HUES64 (cell line): Measurements from ENCODE around the gene NEB.

Experiments
- H3K27ac ChIP-seq: 2 replicates; pipeline ENCODE4 v1.7.0; 2013; ENCODE audit warnings: low read depth, low read length, inconsistent platforms
- H3K27me3 ChIP-seq: 2 replicates; pipeline ENCODE4 v1.6.1; 2013; ENCODE audit warnings: mild to moderate bottlenecking, low read length; ENCODE audit not compliant: insufficient read depth
- H3K36me3 ChIP-seq: 2 replicates; pipeline ENCODE4 v1.6.1; 2013; ENCODE audit warnings: mild to moderate bottlenecking, low read length; ENCODE audit not compliant: insufficient read depth
- H3K4me1 ChIP-seq: 2 replicates; pipeline ENCODE4 v1.6.1; 2013; ENCODE audit warnings: mild to moderate bottlenecking, low read length, moderate library complexity; ENCODE audit not compliant: insufficient read depth
- H3K4me3 ChIP-seq: 2 replicates; pipeline ENCODE4 v1.5.1; 2013; ENCODE audit warnings: mild to moderate bottlenecking, low read length, moderate library complexity
- H3K9ac ChIP-seq: 2 replicates; pipeline ENCODE4 v1.6.1; 2013; ENCODE audit warnings: mild to moderate bottlenecking, low read depth, low read length
- H3K9me3 ChIP-seq: 2 replicates; pipeline ENCODE4 v1.6.1; 2013; ENCODE audit warnings: low read depth, low read length; ENCODE audit not compliant: insufficient read depth
- WGBS: fragments of 150-250, 120-280 bp; methylation state at CpG from one replicate; pipeline ENCODE4 v1.1.7; 2013; ENCODE audit warnings: missing lambda C conversion rate; 5-methylcytosine and 5-hydroxymethylcytosine counted together

The NEB gene

GRCh38 chr2:151630372-151630771 is 103.9 kb downstream of the NEB start:
- 86% methylated on average over 1 of the region's 1 CpG for WGBS
- H3K4me1 ChIP-seq: no peaks in the 10 kb centered on the region
- peaks cover 6% of the 10 kb centered on the region; the same call in 1 of the 2 replicates for H3K9me3 ChIP-seq
- H3K27ac ChIP-seq: no peak overlapping the region
- no peaks in the 10 kb centered on the region for H3K36me3 ChIP-seq
- no peak overlapping the region for H3K4me3 ChIP-seq
- no peak overlapping the region for H3K9ac ChIP-seq
- no peaks in the 10 kb centered on the region for H3K27me3 ChIP-seq

- Histone ChIP-seq H3K9me3 (no peaks in the 10 kb centered on the region), H3K4me1 (no peaks in the 10 kb centered on the region), H3K36me3 (no peaks in the 10 kb centered on the region), H3K9ac (no peak overlapping the region), H3K27ac (no peak overlapping the region), H3K27me3 (no peaks in the 10 kb centered on the region), H3K4me3 (no peak overlapping the region)
- 94% methylated on average over 6 of the region's 6 CpGs for WGBS
These were observed 106.9 kb downstream of the NEB start for GRCh38 chr2:151627353-151627752.

GRCh38 chr2:151624271-151624670 is 110.0 kb downstream of the NEB start:
- no peak overlapping the region for H3K9ac ChIP-seq
- H3K27ac ChIP-seq: no peak overlapping the region
- H3K9me3 ChIP-seq: no peaks in the 10 kb centered on the region
- H3K4me3 ChIP-seq: no peak overlapping the region
- no peaks in the 10 kb centered on the region for H3K27me3 ChIP-seq
- no peaks in the 10 kb centered on the region for H3K4me1 ChIP-seq
- no peaks in the 10 kb centered on the region for H3K36me3 ChIP-seq

GRCh38 chr2:151623631-151624030 is 110.6 kb downstream of the NEB start:
- no peaks in the 10 kb centered on the region for H3K36me3 ChIP-seq
- H3K9ac ChIP-seq: no peak overlapping the region
- no peak overlapping the region for H3K27ac ChIP-seq
- H3K9me3 ChIP-seq: no peaks in the 10 kb centered on the region
- no peaks in the 10 kb centered on the region for H3K27me3 ChIP-seq
- no peak overlapping the region for H3K4me3 ChIP-seq
- no peaks in the 10 kb centered on the region for H3K4me1 ChIP-seq

GRCh38 chr2:151620761-151621160 is 113.5 kb downstream of the NEB start:
- H3K36me3 ChIP-seq: no peaks in the 10 kb centered on the region
- no peak overlapping the region for H3K9ac ChIP-seq
- no peak overlapping the region for H3K27ac ChIP-seq
- no peak overlapping the region for H3K4me3 ChIP-seq
- no peaks in the 10 kb centered on the region for H3K4me1 ChIP-seq
- 82% methylated on average over 2 of the region's 3 CpGs for WGBS
- no peaks in the 10 kb centered on the region for H3K27me3 ChIP-seq
- no peaks in the 10 kb centered on the region for H3K9me3 ChIP-seq

GRCh38 chr2:151619337-151619989 is 114.8 kb downstream of the NEB start:
- Histone ChIP-seq H3K4me3 (no peak overlapping the region), H3K9me3 (no peaks in the 10 kb centered on the region), H3K36me3 (no peaks in the 10 kb centered on the region), H3K27ac (no peak overlapping the region), H3K27me3 (no peaks in the 10 kb centered on the region), H3K4me1 (no peaks in the 10 kb centered on the region), H3K9ac (no peak overlapping the region)
- WGBS: 92% methylated on average over 12 of the region's 13 CpGs

GRCh38 chr2:151616760-151617339 is 117.4 kb downstream of the NEB start:
- no peak overlapping the region for H3K27ac ChIP-seq
- no peaks in the 10 kb centered on the region for H3K4me1 ChIP-seq
- WGBS: 82% methylated on average over 2 of the region's 2 CpGs
- no peaks in the 10 kb centered on the region for H3K36me3 ChIP-seq
- no peaks in the 10 kb centered on the region for H3K9me3 ChIP-seq
- no peak overlapping the region for H3K4me3 ChIP-seq
- no peaks in the 10 kb centered on the region for H3K27me3 ChIP-seq
- H3K9ac ChIP-seq: no peak overlapping the region

- Histone ChIP-seq H3K4me3 (no peak overlapping the region), H3K9ac (no peak overlapping the region), H3K27ac (no peak overlapping the region), H3K36me3 (no peaks in the 10 kb centered on the region), H3K4me1 (no peaks in the 10 kb centered on the region), H3K27me3 (no peaks in the 10 kb centered on the region), H3K9me3 (no peaks in the 10 kb centered on the region)
- WGBS: 93% methylated on average over 3 of the region's 3 CpGs
These were observed 119.5 kb downstream of the NEB start for GRCh38 chr2:151614606-151615306.

- WGBS: 94% methylated on average over 5 of the region's 5 CpGs
These were observed 120.1 kb downstream of the NEB start for GRCh38 chr2:151614159-151614558.

GRCh38 chr2:151611351-151611750 is 122.9 kb downstream of the NEB start:
- Histone ChIP-seq H3K36me3 (no peaks in the 10 kb centered on the region), H3K27me3 (no peaks in the 10 kb centered on the region), H3K4me1 (no peaks in the 10 kb centered on the region), H3K9me3 (no peaks in the 10 kb centered on the region), H3K27ac (no peak overlapping the region), H3K9ac (no peak overlapping the region), H3K4me3 (no peak overlapping the region)
- WGBS: 60% methylated on average over 1 of the region's 1 CpG

More at GRCh38 chr2:151614159-151614558, 120.1 kb downstream of the NEB start:
- H3K9me3 ChIP-seq: no peaks in the 10 kb centered on the region
- no peaks in the 10 kb centered on the region for H3K36me3 ChIP-seq
- no peaks in the 10 kb centered on the region for H3K4me1 ChIP-seq
- H3K27ac ChIP-seq: no peak overlapping the region
- no peaks in the 10 kb centered on the region for H3K27me3 ChIP-seq
- H3K4me3 ChIP-seq: no peak overlapping the region
- no peak overlapping the region for H3K9ac ChIP-seq

GRCh38 chr2:151610310-151610709 is 124.0 kb downstream of the NEB start:
- Histone ChIP-seq H3K9ac (no peak overlapping the region), H3K36me3 (no peaks in the 10 kb centered on the region), H3K27me3 (no peaks in the 10 kb centered on the region), H3K27ac (no peak overlapping the region), H3K4me1 (no peaks in the 10 kb centered on the region), H3K9me3 (no peaks in the 10 kb centered on the region), H3K4me3 (no peak overlapping the region)
- 98% methylated on average over 4 of the region's 4 CpGs for WGBS
